IMR-90 (cell line): ENCODE measurements around the gene AVPI1. TPM values are rescaled to one million over a fixed set of nuclear protein-coding genes. Genes with fewer than 3 reads are reported as not detected.

Experiments
- ATAC-seq: fragments of 200-7000 bp; cut with Tn5 transposase; 2 replicates; pipeline ENCODE4 v1.9.1; 2020; ENCODE audit warnings: low read depth, mild to moderate bottlenecking, moderate library complexity
- BruUV-seq: library from RNA; stranded (reverse); fragments of 400-500 nt; replicated peaks from 2 replicates; lab custom pipeline; 2021; lab: Mats Ljungman, UMichigan
- CTCF ChIA-PET: fragments of 300-600 bp; formaldehyde crosslinking; extraction: SDS; loops from one replicate; lab custom pipeline; 2021; ENCODE audit warnings: antibody characterized with exemption; lab: Yijun Ruan, JAX
- POLR2A ChIA-PET: fragments of 300-600 bp; sonication (Branson Sonifier 250); formaldehyde crosslinking; loops from one replicate; lab custom pipeline; 2022; ENCODE audit warnings: antibody characterized with exemption; ENCODE audit not compliant: unreplicated experiment; lab: Charles Lee
- DNase-seq: peaks from one replicate; pipeline ENCODE4 v3.0.0; 2013
- H2AFZ ChIP-seq: replicated peaks from 2 replicates; pipeline ENCODE3; 2013; ENCODE audit warnings: low read length, mild to moderate bottlenecking; ENCODE audit not compliant: poor library complexity
- H2AK5ac ChIP-seq: 2 replicates; pipeline ENCODE4 v1.6.1; 2013; ENCODE audit warnings: low read depth, low read length, inconsistent platforms
- H2AK9ac ChIP-seq: replicated peaks from 2 replicates; pipeline ENCODE3; 2013; ENCODE audit warnings: mild to moderate bottlenecking, low read depth, low read length, moderate library complexity; ENCODE audit not compliant: poor library complexity
- H2BK120ac ChIP-seq: 2 replicates; pipeline ENCODE4 v1.6.1; 2013; ENCODE audit warnings: low read depth, low read length, inconsistent platforms
- H2BK15ac ChIP-seq: 3 replicates; pipeline ENCODE4 v1.6.1; 2013; ENCODE audit warnings: low read depth, low read length, inconsistent platforms
- H2BK20ac ChIP-seq: 2 replicates; pipeline ENCODE4 v1.6.1; 2013; ENCODE audit warnings: low read depth, mild to moderate bottlenecking, inconsistent platforms, low read length, moderate library complexity
- H2BK5ac ChIP-seq: 2 replicates; pipeline ENCODE4 v1.6.1; 2013; ENCODE audit warnings: mild to moderate bottlenecking, low read depth, low read length, inconsistent platforms; ENCODE audit not compliant: poor library complexity, severe bottlenecking
- H3K14ac ChIP-seq: replicated peaks from 2 replicates; pipeline ENCODE4 v1.6.1; 2013; ENCODE audit warnings: low read depth, low read length, inconsistent platforms
- H3K18ac ChIP-seq: 2 replicates; pipeline ENCODE4 v1.6.1; 2013; ENCODE audit warnings: low read depth, low read length, control low read depth
- H3K23ac ChIP-seq: 2 replicates; pipeline ENCODE4 v1.6.1; 2013; ENCODE audit warnings: low read depth, low read length, inconsistent platforms
- H3K27ac ChIP-seq: 2 replicates; pipeline ENCODE4 v1.5.1; 2013; ENCODE audit warnings: mild to moderate bottlenecking, control low read depth, low read length; ENCODE audit not compliant: insufficient read depth
- H3K27me3 ChIP-seq: 2 replicates; pipeline ENCODE4 v1.6.1; 2013; ENCODE audit warnings: low read length; ENCODE audit not compliant: control insufficient read depth, insufficient read depth
- H3K36me3 ChIP-seq: 2 replicates; pipeline ENCODE4 v1.6.1; 2013; ENCODE audit warnings: low read length, mixed read lengths; ENCODE audit not compliant: control insufficient read depth, insufficient read depth
- H3K4ac ChIP-seq: 2 replicates; pipeline ENCODE4 v1.6.1; 2013; ENCODE audit warnings: low read depth, low read length, inconsistent platforms
- H3K4me1 ChIP-seq: 2 replicates; pipeline ENCODE4 v1.6.1; 2013; ENCODE audit warnings: low read length, mixed read lengths; ENCODE audit not compliant: control insufficient read depth, insufficient read depth
- H3K4me2 ChIP-seq: 2 replicates; pipeline ENCODE4 v1.6.1; 2013; ENCODE audit warnings: low read depth, mild to moderate bottlenecking, control low read depth, low read length, moderate library complexity
- H3K4me3 ChIP-seq: 2 replicates; pipeline ENCODE4 v1.5.1; 2013; ENCODE audit warnings: low read depth, mild to moderate bottlenecking, control low read depth, low read length, moderate library complexity; ENCODE audit not compliant: insufficient read depth
- H3K56ac ChIP-seq: 2 replicates; pipeline ENCODE4 v1.6.1; 2013; ENCODE audit warnings: low read length, inconsistent platforms; ENCODE audit not compliant: insufficient read depth; ENCODE audit errors: extremely low read depth
- H3K79me1 ChIP-seq, 2 experiments: 2 replicates each; pipeline ENCODE4 v1.6.1; 2013; ENCODE audit warnings: low read length in 2 of 2, inconsistent platforms in 1 of 2, low read depth in 1 of 2
- H3K9ac ChIP-seq: 2 replicates; pipeline ENCODE4 v1.6.1; 2013; ENCODE audit warnings: low read depth, low read length, control low read depth
- H3K9me1 ChIP-seq: 2 replicates; pipeline ENCODE4 v1.6.1; 2013; ENCODE audit warnings: low read length, inconsistent platforms; ENCODE audit not compliant: insufficient read depth
- H3K9me3 ChIP-seq: 2 replicates; pipeline ENCODE4 v1.6.1; 2013; ENCODE audit warnings: low read length; ENCODE audit not compliant: control insufficient read depth, insufficient read depth
- H4K20me1 ChIP-seq: 2 replicates; pipeline ENCODE4 v1.6.1; 2013; ENCODE audit warnings: low read length, inconsistent platforms; ENCODE audit not compliant: insufficient read depth
- H4K5ac ChIP-seq: 2 replicates; pipeline ENCODE4 v1.6.1; 2013; ENCODE audit warnings: mild to moderate bottlenecking, low read depth, low read length, control low read depth
- H4K8ac ChIP-seq, 2 experiments: 2 replicates each; pipeline ENCODE4 v1.6.1; 2013; ENCODE audit warnings: low read depth in 2 of 2, low read length in 2 of 2, control low read depth in 1 of 2, inconsistent platforms in 1 of 2
- H4K91ac ChIP-seq: 2 replicates; pipeline ENCODE4 v1.6.1; 2013; ENCODE audit warnings: low read depth, low read length, inconsistent platforms; ENCODE audit not compliant: insufficient read depth
- CHD1 ChIP-seq: IDR thresholded peaks from 2 replicates; pipeline ENCODE4 v1.6.1; 2012; ENCODE audit warnings: low read depth, low read length, improper control_type of control experiment
- CTCF ChIP-seq: conservative IDR thresholded peaks from 2 replicates; pipeline ENCODE4 v1.5.1; 2012; ENCODE audit warnings: mild to moderate bottlenecking, low read depth, low read length, improper control_type of control experiment
- FOS ChIP-seq: fragments of 150-350 bp; IDR thresholded peaks from 2 replicates; pipeline ENCODE4 v1.6.1; 2016; ENCODE audit warnings: low read depth, low read length
- POLR2A ChIP-seq: IDR thresholded peaks from 2 replicates; pipeline ENCODE4 v1.6.1; 2012; ENCODE audit warnings: mild to moderate bottlenecking, low read depth, low read length
- SMC3 ChIP-seq: fragments of 150-350 bp; IDR thresholded peaks from 2 replicates; pipeline ENCODE4 v1.6.1; 2016; ENCODE audit warnings: low read depth, mild to moderate bottlenecking, antibody characterized with exemption, low read length, moderate library complexity
- WGBS, 2 experiments: methylation state at CpG; one replicate each; pipeline versions ENCODE4 v1.1.5 to v1.1.7; 2013; ENCODE audit warnings: missing lambda C conversion rate in 2 of 2; ENCODE audit not compliant: insufficient read length in 1 of 2; ENCODE audit errors: extremely low coverage in 2 of 2; 5-methylcytosine and 5-hydroxymethylcytosine counted together
- dilution Hi-C: fragments of 300-500 bp; cut with HindIII; formaldehyde crosslinking; loops from one replicate; pipeline ENCODE4 v1.14.3; 2018; ENCODE audit warnings: low sequenced_read_pairs; ENCODE audit not compliant: unreplicated experiment
- in situ Hi-C: fragments of 300-500 bp; cut with MboI; formaldehyde crosslinking; loops from 3 replicates; pipeline ENCODE4 v1.14.3; 2019; ENCODE audit warnings: low sequenced_read_pairs, inconsistent platforms, mixed read lengths
- intact Hi-C: fragments of 100-400 bp; cut with micrococcal nuclease; formaldehyde crosslinking; loops from 2 replicates; pipeline ENCODE4 v1.10.0; 2022
- polyA plus RNA-seq, 3 experiments: library from polyadenylated mRNA; depleted of rRNA; stranded (reverse); fragments of >200 nt; gene quantifications; 2 replicates each; pipeline ENCODE4 v1.2.3, GENCODE V29; 2012; ENCODE audit warnings: low replicate concordance in 1 of 3
- total RNA-seq: library from RNA; depleted of rRNA; stranded (reverse); fragments of >200 nt; gene quantifications from 2 replicates; pipeline ENCODE4 v1.2.3, GENCODE V29; 2012

The AVPI1 gene
- total and polyA plus RNA-seq, 2 of the 4 experiments (the other 2 are of a cell fraction), result 26.7 to 29.8 TPM

GRCh38 chr10:97685395-97685958 is 1.6 kb downstream of the AVPI1 start:
- POLR2A ChIA-PET, result no interaction called here
- in situ Hi-C loops, result no loop called here
- WGBS, 2 experiments, result no CpG with 5 or more reads among the region's 2 CpGs

More at GRCh38 chr10:97685395-97685958, 1.6 kb downstream of the AVPI1 start:
- Histone ChIP-seq H3K9me3 (no peaks in the 10 kb centered on the region), H2AK9ac (peak overlapping the region; percentile 92), H2AK5ac (peak overlapping the region; percentile 83), H2BK5ac (peak overlapping the region; percentile 78), H3K18ac (peak overlapping the region; percentile 22; the same call in 1 of the 2 replicates), H3K4ac (peak overlapping the region; percentile 82), H3K14ac (peak overlapping the region; percentile 70), H3K36me3 (0 out of 2 replicates have a peak, but pooled peaks cover 4% of the 10 kb centered on the region), H3K27ac (peak overlapping the region; percentile 87), H4K20me1 (peaks cover 39% of the 10 kb centered on the region), H3K4me1 (peaks cover 28% of the 10 kb centered on the region), H4K91ac (peak overlapping the region; percentile 75), H3K4me2 (peak overlapping the region; percentile 94), H4K5ac (peak overlapping the region; percentile 33; the same call in 1 of the 2 replicates), H3K79me1 (peaks cover 3 to 52% of the 10 kb centered on the region in 2 experiments; a peak in 3 of 4 replicates), H3K9ac (peak overlapping the region; percentile 98), H3K9me1 (peaks cover 13% of the 10 kb centered on the region), H2BK15ac (peak overlapping the region; percentile 34; the same call in 2 of the 3 replicates), H2AFZ (peak overlapping the region; percentile 64), H4K8ac (peak overlapping the region in 1 of 2 experiments; percentile 78; a peak in 3 of 4 replicates), H2BK120ac (peak overlapping the region; percentile 82), H3K27me3 (no peaks in the 10 kb centered on the region), H3K56ac (peak overlapping the region; percentile 67), H2BK20ac (peak overlapping the region; percentile 40), H3K4me3 (peak overlapping the region; percentile 98), H3K23ac (peak overlapping the region; percentile 69)
- intact Hi-C loops, result no loop called here
- CTCF ChIA-PET, result interaction anchor here (0.8 to 1.2 kb wide), 2 partner anchors 9 to 16 kb away, joined by 3 read pairs; no protein-coding TSS in a partner anchor
- dilution Hi-C loops, result no loop called here
- TF ChIP-seq FOS (no peak), POLR2A (peak; percentile 53), CTCF (peak; percentile 42), SMC3 (no peak), CHD1 (0 out of 2 replicates have a peak, but pooled peaks have one; percentile 22)
- BruUV-seq, result no TSS peak
- ATAC-seq, result no peak
- DNase-seq, result peak; percentile 58
